Right renal pelvis (tissue), 4 donors: ENCODE data around the gene RUNDC3A. TPM values are rescaled to one million over a fixed set of nuclear protein-coding genes. Genes with fewer than 3 reads are reported as not detected.
"Not testable (repeated sequence)": the region's sequence is repeated elsewhere in the genome, so short reads cannot be mapped to it uniquely, and the experiment has no call there.

ENCODE experiments used
- DNase-seq, 4 donors: peaks; one replicate each; pipeline ENCODE4 v3.0.0-alpha.2; 2013; ENCODE audit warnings: low read depth in 4 of 4, low spot score in 3 of 4, missing footprints in 1 of 4
- polyA plus RNA-seq, 4 donors: library from polyadenylated mRNA; unstranded; fragments of 120-200 nt; gene quantifications; one replicate each; pipeline ENCODE4 v1.2.1, GENCODE V29; 2013; ENCODE audit not compliant: insufficient read length in 4 of 4

The RUNDC3A gene
- polyA plus RNA-seq, 4 donors = 1.9 to 3.1 (median 2.3) TPM

- DNase-seq = no peak
These were observed 30.3 kb downstream of the RUNDC3A start for GRCh38 chr17:44338702-44339101.

DNA sequence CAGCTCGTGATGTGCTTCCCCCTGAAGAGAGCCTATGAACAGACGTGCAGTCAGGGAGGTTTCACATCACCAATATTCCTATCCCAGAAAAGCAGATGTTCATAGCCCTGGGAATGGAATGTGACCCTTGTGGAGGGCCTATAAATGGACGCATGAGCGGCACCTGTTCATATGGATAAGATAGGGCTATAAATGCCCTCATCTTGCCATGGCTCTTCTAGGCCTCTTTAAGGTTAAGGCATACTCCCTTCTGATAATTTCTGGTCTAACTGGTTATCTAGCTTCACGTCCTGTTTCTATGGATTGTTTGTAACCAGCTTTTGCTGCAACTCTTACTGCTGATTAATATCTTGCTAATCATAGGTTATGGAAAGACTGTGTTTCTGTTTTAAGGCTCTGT lies 32.2 kb downstream of the RUNDC3A start:
- DNase-seq = not testable (repeated sequence)

- no peak for DNase-seq
These were observed 35.3 kb downstream of the RUNDC3A start for GRCh38 chr17:44343510-44344209.

DNA sequence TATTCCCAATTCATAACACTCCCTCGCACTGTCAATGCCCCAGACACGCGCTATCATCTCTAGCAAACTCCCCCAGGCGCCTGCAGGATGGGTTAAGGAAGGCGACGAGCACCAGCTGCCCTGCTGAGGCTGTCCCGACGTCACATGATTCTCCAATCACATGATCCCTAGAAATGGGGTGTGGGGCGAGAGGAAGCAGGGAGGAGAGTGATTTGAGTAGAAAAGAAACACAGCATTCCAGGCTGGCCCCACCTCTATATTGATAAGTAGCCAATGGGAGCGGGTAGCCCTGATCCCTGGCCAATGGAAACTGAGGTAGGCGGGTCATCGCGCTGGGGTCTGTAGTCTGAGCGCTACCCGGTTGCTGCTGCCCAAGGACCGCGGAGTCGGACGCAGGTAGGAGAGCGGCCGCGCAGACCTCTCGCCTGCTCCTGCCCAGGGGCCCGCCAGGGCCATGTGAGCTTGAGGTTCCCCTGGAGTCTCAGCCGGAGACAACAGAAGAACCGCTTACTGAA lies 36.6 kb downstream of the RUNDC3A start, which contains the start of gene GRN:
Gene GRN (plus strand): TSS at position 364 of the 515 bp plus-strand sequence. CDS start 3,863 bp downstream, outside the sequence.
- peak; percentile 88 to 99 (median 98) for DNase-seq

GRCh38 chr17:44345454-44346026 lies 37.1 kb downstream of the RUNDC3A start:
- peak in 1 of 4 donors; percentile 62 for DNase-seq

GRCh38 chr17:44346064-44346844 lies 37.9 kb downstream of the RUNDC3A start:
- no peak for DNase-seq

DNA sequence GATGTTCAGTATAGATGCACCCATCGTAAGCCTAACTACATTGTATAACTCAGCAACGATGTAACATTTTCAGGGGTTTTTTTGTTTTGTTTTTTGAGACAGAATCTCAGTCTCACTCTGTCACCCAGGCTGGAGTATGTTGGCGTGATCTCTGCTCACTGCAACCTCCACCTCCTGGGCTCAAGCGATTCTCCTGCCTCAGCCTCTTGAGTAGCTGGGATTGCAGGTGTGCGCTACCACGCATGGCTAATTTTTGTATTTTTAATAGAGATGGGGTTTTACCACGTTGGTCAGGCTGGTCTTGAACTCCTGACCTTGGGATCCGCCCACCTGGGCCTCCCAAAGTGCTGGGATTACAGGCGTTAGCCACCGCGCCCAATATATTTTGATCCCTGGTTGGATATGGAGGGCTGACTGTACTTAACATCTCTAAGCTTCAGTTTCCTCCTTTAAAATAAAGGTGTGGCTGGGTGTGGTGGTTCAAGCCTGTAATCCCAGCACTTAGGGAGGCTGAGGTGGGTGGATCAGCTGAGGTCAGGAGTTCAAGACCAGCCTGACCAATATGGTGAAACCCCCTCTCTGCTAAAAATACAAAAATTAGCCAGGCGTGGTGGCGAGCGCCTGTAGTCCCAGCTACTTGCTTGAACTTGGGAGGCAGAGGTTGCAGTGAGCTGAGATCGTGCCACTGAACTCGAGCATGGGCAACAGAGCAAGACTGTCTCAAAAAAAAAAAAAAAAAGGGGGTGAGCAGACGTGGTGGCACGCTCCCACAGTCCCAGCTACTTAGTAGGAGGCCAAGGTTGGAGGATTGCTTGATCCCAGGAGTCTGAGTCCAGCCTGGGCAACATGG lies 39.0 kb downstream of the RUNDC3A start:
- not testable (repeated sequence) for DNase-seq

DNA sequence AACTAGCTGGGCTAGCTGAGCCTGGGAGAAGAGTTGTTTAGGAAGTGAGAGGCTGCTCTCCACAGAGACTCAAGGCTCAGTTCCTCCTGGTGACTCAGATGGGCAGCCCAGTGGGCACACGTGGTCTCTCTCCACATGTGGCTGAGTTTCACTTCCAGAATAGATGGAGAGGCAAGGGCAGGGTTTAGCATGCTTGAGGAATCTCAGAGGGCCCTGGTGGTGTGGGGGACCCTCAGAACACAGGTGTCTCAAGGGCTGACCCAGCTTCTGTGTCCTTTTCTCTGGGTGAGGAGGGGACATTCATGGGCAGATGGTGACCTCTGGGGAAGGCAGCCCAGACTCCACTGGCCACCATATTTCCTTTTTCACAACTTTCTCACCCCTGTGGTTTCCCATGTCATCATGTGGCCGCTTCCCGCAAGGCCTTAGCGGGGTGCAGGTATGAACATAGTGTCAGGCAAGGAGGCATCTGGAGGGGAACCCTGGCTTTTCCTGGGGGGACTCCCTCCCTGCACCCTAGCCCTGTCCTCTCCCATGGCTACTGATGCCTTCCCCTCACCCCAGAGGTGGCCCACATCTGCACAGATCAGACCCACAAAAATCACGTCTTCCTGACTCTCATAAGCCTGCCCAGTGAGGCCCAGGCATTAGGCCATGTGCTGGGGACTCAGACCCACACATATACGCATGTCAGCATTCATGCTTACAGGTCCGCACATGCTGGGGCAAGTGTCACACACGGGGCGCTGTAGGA lies 40.0 kb downstream of the RUNDC3A start:
- no peak for DNase-seq

GRCh38 chr17:44348988-44349364 lies 40.6 kb downstream of the RUNDC3A start:
- no peak for DNase-seq

- no peak for DNase-seq
These were observed 41.2 kb downstream of the RUNDC3A start for GRCh38 chr17:44349553-44350070.

GRCh38 chr17:44350733-44351226 lies 42.4 kb downstream of the RUNDC3A start:
- peak in 1 of 4 donors; percentile 36 for DNase-seq

- DNase-seq = no peak
These were observed 43.1 kb downstream of the RUNDC3A start for GRCh38 chr17:44351464-44351863.

DNA sequence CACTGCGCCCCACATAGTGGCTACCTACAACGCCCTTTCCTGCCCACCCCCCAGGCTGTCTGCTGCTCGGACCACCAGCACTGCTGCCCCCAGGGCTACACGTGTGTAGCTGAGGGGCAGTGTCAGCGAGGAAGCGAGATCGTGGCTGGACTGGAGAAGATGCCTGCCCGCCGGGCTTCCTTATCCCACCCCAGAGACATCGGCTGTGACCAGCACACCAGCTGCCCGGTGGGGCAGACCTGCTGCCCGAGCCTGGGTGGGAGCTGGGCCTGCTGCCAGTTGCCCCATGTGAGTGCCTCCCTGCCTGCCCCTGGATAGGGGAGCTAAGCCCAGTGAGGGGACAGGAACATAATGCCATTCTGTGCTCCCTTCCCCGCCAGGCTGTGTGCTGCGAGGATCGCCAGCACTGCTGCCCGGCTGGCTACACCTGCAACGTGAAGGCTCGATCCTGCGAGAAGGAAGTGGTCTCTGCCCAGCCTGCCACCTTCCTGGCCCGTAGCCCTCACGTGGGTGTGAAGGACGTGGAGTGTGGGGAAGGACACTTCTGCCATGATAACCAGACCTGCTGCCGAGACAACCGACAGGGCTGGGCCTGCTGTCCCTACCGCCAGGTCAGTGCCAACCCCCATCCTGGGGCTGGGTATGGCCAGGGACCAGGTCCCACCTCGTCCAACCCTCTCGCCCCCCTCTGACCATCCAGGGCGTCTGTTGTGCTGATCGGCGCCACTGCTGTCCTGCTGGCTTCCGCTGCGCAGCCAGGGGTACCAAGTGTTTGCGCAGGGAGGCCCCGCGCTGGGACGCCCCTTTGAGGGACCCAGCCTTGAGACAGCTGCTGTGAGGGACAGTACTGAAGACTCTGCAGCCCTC lies 43.8 kb downstream of the RUNDC3A start:
- DNase-seq = no peak

DNA sequence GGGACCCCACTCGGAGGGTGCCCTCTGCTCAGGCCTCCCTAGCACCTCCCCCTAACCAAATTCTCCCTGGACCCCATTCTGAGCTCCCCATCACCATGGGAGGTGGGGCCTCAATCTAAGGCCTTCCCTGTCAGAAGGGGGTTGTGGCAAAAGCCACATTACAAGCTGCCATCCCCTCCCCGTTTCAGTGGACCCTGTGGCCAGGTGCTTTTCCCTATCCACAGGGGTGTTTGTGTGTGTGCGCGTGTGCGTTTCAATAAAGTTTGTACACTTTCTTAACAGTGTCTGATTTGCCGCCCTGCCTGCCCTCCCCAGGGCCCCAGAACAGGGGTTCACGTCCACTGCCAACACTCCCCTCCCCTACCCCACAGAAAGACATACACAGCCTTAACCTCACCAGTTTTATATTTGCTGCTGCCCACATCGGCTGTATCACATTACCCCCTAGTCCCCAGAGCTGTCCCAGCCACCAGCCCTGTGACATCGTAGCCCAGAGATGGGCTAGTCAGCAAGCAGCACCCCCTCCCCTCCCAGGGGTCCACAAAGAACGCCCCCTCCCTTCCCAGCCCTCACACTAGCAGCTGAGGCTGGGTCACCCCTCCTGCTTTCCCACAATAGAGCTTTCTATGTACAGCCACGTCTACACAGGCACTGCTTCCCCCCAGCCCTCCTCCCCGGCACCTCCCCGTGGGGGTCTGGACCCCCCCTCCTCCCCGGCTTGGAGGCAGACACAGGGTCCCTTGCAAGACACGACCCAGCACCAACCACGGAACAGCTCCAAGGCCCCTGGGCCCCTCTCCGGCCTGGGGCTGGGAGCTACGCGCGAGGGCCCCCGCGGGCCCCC lies 44.6 kb downstream of the RUNDC3A start:
- DNase-seq = no peak

- no peak for DNase-seq
These were observed 45.4 kb downstream of the RUNDC3A start for GRCh38 chr17:44353672-44354331.

GRCh38 chr17:44354582-44355561 lies 46.5 kb downstream of the RUNDC3A start:
- DNase-seq = no peak
